Measurements from ENCODE around the gene CROT. TPM values are rescaled to one million over a fixed set of nuclear protein-coding genes. Genes with fewer than 3 reads are reported as not detected.

Gene CROT
- total RNA-seq, 1 donor from 2014 or later: 8.8 TPM

- no peak for TF ChIP-seq CTCF (IDR thresholded peaks at IDR 0.05; ENCODE audit: borderline replicate concordance)
- H3K27me3 ChIP-seq (ENCODE audit: low read depth): no peaks in the 10 kb centered on the region
- intact Hi-C loops (cut with micrococcal nuclease): no loop called here
- DNase-seq: no peak
- H3K4me3 ChIP-seq: no peak overlapping the region
- no peaks in the 10 kb centered on the region for H3K4me1 ChIP-seq
- H3K9me3 ChIP-seq (replicated peaks): no peaks in the 10 kb centered on the region
- no peak overlapping the region for H3K27ac ChIP-seq (replicated peaks)
- H3K36me3 ChIP-seq: peaks cover 20% of the 10 kb centered on the region
Observed at GRCh38 chr7:87370660-87371180, 25.3 kb downstream of the CROT start.

GRCh38 chr7:87375662-87376435 is 30.4 kb downstream of the CROT start:
- Histone ChIP-seq H3K36me3 (peaks cover 21% of the 10 kb centered on the region), H3K4me1 (no peaks in the 10 kb centered on the region), H3K27me3 (ENCODE audit: low read depth) (no peaks in the 10 kb centered on the region), H3K4me3 (no peak overlapping the region), H3K9me3 (replicated peaks) (no peaks in the 10 kb centered on the region), H3K27ac (replicated peaks) (no peak overlapping the region)
- TF ChIP-seq CTCF (IDR thresholded peaks at IDR 0.05; ENCODE audit: borderline replicate concordance): no peak
- intact Hi-C loops (cut with micrococcal nuclease): no loop called here
- DNase-seq: no peak

- no peak overlapping the region for H3K4me3 ChIP-seq
- peaks cover 59% of the 10 kb centered on the region for H3K36me3 ChIP-seq
- H3K4me1 ChIP-seq: no peaks in the 10 kb centered on the region
- no peak for DNase-seq
- H3K9me3 ChIP-seq (replicated peaks): peaks cover 10% of the 10 kb centered on the region
- no peak overlapping the region for H3K27ac ChIP-seq (replicated peaks)
- TF ChIP-seq CTCF (IDR thresholded peaks at IDR 0.05; ENCODE audit: borderline replicate concordance): no peak
- intact Hi-C loops (cut with micrococcal nuclease): no loop called here
- no peaks in the 10 kb centered on the region for H3K27me3 ChIP-seq (ENCODE audit: low read depth)
Observed at GRCh38 chr7:87380905-87381304, 35.4 kb downstream of the CROT start.

- H3K4me1 ChIP-seq: no peaks in the 10 kb centered on the region
- no peaks in the 10 kb centered on the region for H3K9me3 ChIP-seq (replicated peaks)
- peaks cover 63% of the 10 kb centered on the region for H3K36me3 ChIP-seq
- DNase-seq: no peak
- intact Hi-C loops (cut with micrococcal nuclease): no loop called here
- no peak overlapping the region for H3K27ac ChIP-seq (replicated peaks)
- H3K27me3 ChIP-seq (ENCODE audit: low read depth): no peaks in the 10 kb centered on the region
- no peak overlapping the region for H3K4me3 ChIP-seq
- TF ChIP-seq CTCF (IDR thresholded peaks at IDR 0.05; ENCODE audit: borderline replicate concordance): no peak
Observed at GRCh38 chr7:87391020-87391701, 45.7 kb downstream of the CROT start.

GRCh38 chr7:87395442-87396020 is 50.1 kb downstream of the CROT start:
- intact Hi-C loops (cut with micrococcal nuclease): no loop called here

More at GRCh38 chr7:87395442-87396020, 50.1 kb downstream of the CROT start:
- no peaks in the 10 kb centered on the region for H3K4me1 ChIP-seq
- no peak overlapping the region for H3K4me3 ChIP-seq
- H3K27me3 ChIP-seq (ENCODE audit: low read depth): no peaks in the 10 kb centered on the region
- no peak overlapping the region for H3K27ac ChIP-seq (replicated peaks)
- peaks cover 58% of the 10 kb centered on the region for H3K36me3 ChIP-seq
- no peak for TF ChIP-seq CTCF (IDR thresholded peaks at IDR 0.05; ENCODE audit: borderline replicate concordance)
- DNase-seq: no peak
- H3K9me3 ChIP-seq (replicated peaks): no peaks in the 10 kb centered on the region

All from left ventricle myocardium inferior (tissue), 1 donor.